K562 (cell line): Measurements from ENCODE around the gene TMEM123.

ENCODE experiments used
- E2F3 ChIP-seq: fragments of 250-450 bp; sonication (Bioruptor Pico); IDR thresholded peaks from 2 replicates; pipeline ENCODE4 v1.4.0; 2020; ENCODE audit warnings: mild to moderate bottlenecking
- HCFC1 ChIP-seq: IDR thresholded peaks from 2 replicates; pipeline ENCODE4 v1.6.1; 2012; ENCODE audit warnings: low read depth, low read length, improper control_type of control experiment
- MAFG ChIP-seq: fragments of 450-650 bp; conservative IDR thresholded peaks from 2 replicates; pipeline ENCODE4 v1.6.1; 2016; ENCODE audit warnings: missing genetic modification characterization, missing compliant biosample characterization
- POLR2A ChIP-seq: fragments of 450-650 bp; conservative IDR thresholded peaks from 2 replicates; pipeline ENCODE4 v1.6.1; 2016
- POLR2AphosphoS5 ChIP-seq: IDR thresholded peaks from 2 replicates; pipeline ENCODE4 v1.6.1; 2011; ENCODE audit warnings: mild to moderate bottlenecking, low read depth, low read length, moderate library complexity; ENCODE audit not compliant: control insufficient read depth, insufficient read depth
- SNRNP70 ChIP-seq: fragments of 200-400 bp; formaldehyde crosslinking; optimal IDR thresholded peaks from 2 replicates; pipeline ENCODE3; 2017; ENCODE audit warnings: low read depth, low read length
- TAF1 ChIP-seq: IDR thresholded peaks from 2 replicates; pipeline ENCODE4 v1.6.1; 2011; ENCODE audit warnings: mild to moderate bottlenecking, low read length, moderate library complexity; ENCODE audit not compliant: insufficient read depth, control insufficient read depth, severe bottlenecking; ENCODE audit errors: extremely low read depth
- ZKSCAN8 ChIP-seq: fragments of 200-800 bp; sonication (Bioruptor generic); IDR thresholded peaks from 2 replicates; pipeline ENCODE4 v1.6.1; 2016; ENCODE audit warnings: missing genetic modification characterization, missing compliant biosample characterization
- TF ChIP-seq, protein P1 (sequence below): IDR thresholded peaks from 3 replicates; pipeline ENCODE4 v1.6.1; 2011; ENCODE audit warnings: borderline replicate concordance, mild to moderate bottlenecking; ENCODE audit not compliant: insufficient read length, insufficient read depth
- TF ChIP-seq, protein P2 (sequence below), 3 experiments: IDR thresholded peaks in 2 of 3; conservative IDR thresholded peaks in 1 of 3; 2 replicates each; pipeline ENCODE4 v1.5.1; 2011 to 2012; ENCODE audit warnings: low read length in 3 of 3, mild to moderate bottlenecking in 3 of 3, control low read depth in 2 of 3, improper control_type of control experiment in 1 of 3, inconsistent platforms in 1 of 3, low read depth in 1 of 3, mixed read lengths in 1 of 3, moderate library complexity in 1 of 3; ENCODE audit not compliant: insufficient read depth in 2 of 3

- TF ChIP-seq POLR2A, result no peak
- TF ChIP-seq ZKSCAN8, result no peak
- TF ChIP-seq, protein P1, sequence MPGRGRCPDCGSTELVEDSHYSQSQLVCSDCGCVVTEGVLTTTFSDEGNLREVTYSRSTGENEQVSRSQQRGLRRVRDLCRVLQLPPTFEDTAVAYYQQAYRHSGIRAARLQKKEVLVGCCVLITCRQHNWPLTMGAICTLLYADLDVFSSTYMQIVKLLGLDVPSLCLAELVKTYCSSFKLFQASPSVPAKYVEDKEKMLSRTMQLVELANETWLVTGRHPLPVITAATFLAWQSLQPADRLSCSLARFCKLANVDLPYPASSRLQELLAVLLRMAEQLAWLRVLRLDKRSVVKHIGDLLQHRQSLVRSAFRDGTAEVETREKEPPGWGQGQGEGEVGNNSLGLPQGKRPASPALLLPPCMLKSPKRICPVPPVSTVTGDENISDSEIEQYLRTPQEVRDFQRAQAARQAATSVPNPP, result no peak
- TF ChIP-seq E2F3, result no peak
- no peak for TF ChIP-seq MAFG (tag)
- TF ChIP-seq SNRNP70, result no peak
- TF ChIP-seq, protein P2, sequence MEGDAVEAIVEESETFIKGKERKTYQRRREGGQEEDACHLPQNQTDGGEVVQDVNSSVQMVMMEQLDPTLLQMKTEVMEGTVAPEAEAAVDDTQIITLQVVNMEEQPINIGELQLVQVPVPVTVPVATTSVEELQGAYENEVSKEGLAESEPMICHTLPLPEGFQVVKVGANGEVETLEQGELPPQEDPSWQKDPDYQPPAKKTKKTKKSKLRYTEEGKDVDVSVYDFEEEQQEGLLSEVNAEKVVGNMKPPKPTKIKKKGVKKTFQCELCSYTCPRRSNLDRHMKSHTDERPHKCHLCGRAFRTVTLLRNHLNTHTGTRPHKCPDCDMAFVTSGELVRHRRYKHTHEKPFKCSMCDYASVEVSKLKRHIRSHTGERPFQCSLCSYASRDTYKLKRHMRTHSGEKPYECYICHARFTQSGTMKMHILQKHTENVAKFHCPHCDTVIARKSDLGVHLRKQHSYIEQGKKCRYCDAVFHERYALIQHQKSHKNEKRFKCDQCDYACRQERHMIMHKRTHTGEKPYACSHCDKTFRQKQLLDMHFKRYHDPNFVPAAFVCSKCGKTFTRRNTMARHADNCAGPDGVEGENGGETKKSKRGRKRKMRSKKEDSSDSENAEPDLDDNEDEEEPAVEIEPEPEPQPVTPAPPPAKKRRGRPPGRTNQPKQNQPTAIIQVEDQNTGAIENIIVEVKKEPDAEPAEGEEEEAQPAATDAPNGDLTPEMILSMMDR (IDR thresholded peaks at IDR 0.05 in 2 of 3, conservative IDR thresholded peaks at IDR 0.05 in 1 of 3; ENCODE audit: insufficient read depth in 2 of 3, low read depth in 1 of 3, low read length in 3 of 3), result no peak
- TF ChIP-seq HCFC1, result no peak
- TF ChIP-seq TAF1, result no peak
- TF ChIP-seq POLR2AphosphoS5, result no peak
These were observed 6.8 kb upstream of the TMEM123 start for GRCh38 chr11:102459393-102459792.
